ENCODE results near the gene CHD1L. TPM values are rescaled to one million over a fixed set of nuclear protein-coding genes. Genes with fewer than 3 reads are reported as not detected.

The CHD1L gene
- total and polyA plus RNA-seq, 7 experiments from 2014 or later: 19.3 to 53.9 (median 30.4) TPM

GRCh38 chr1:147243228-147243685 is 773 bp downstream of the CHD1L start:
- H3K27me3 ChIP-seq (ENCODE audit: control insufficient read depth in 2 of 2, insufficient read depth in 2 of 2, low read length in 2 of 2): no peaks in the 10 kb centered on the region
- Mint-ChIP-seq H3K4me3 (peak overlapping the region; percentile 89 to 98 (median 95)), H3K9me3 (no peaks in the 10 kb centered on the region), H3K27me3 (peaks cover 0 to 7% (median 0%) of the 10 kb centered on the region in 5 donors), H3K27ac (peak overlapping the region; percentile 3 to 85 (median 56)), H3K4me1 (peaks cover 27 to 49% (median 45%) of the 10 kb centered on the region in 7 donors), H3K36me3 (peaks cover 0 to 7% (median 0%) of the 10 kb centered on the region in 5 donors)
- peaks cover 0 to 3% (median 0%) of the 10 kb centered on the region in 3 experiments for H3K36me3 ChIP-seq (ENCODE audit: control insufficient read depth in 2 of 3, insufficient read depth in 3 of 3, low read length in 3 of 3)
- DNase-seq (peak in 1 of 9 donors; percentile 32), ATAC-seq (no peak)
- CTCF ChIA-PET: interaction anchor here (0.7 to 3.6 kb wide), 6 partner anchors 12 to 210 kb away, joined by 3 to 35 read pairs (median 4); partner anchors contain the start of gene PRKAB2
- H3K27ac ChIP-seq (ENCODE audit: low read depth, low read length): peak overlapping the region; percentile 78
- no peaks in the 10 kb centered on the region for H3K9me3 ChIP-seq (ENCODE audit: control insufficient read depth in 2 of 3, low read length in 3 of 3)
- intact Hi-C loops (cut with micrococcal nuclease): loop anchor here in 1 of 2 donors (10.0 kb wide), 1 partner anchor 158 kb away; no protein-coding TSS in a partner anchor
- peak overlapping the region; percentile 90 for H3K4me3 ChIP-seq (ENCODE audit: low read length)
- POLR2A ChIA-PET: interaction anchor here (1.1 to 1.9 kb wide), 5 partner anchors 11 to 81 kb away, joined by 3 to 7 read pairs (median 4); no protein-coding TSS in a partner anchor
- peaks cover 7 to 18% of the 10 kb centered on the region in 2 donors for H3K4me1 ChIP-seq (ENCODE audit: control insufficient read depth in 2 of 2, insufficient read depth in 2 of 2, low read length in 2 of 2)

- CTCF ChIA-PET: interaction anchor here (0.7 to 3.6 kb wide), 6 partner anchors 11 to 210 kb away, joined by 3 to 35 read pairs (median 4); partner anchors contain the start of gene PRKAB2
- ATAC-seq: no peak
These were observed 1.4 kb downstream of the CHD1L start for GRCh38 chr1:147243841-147244240.

GRCh38 chr1:147245129-147245528 is 2.6 kb downstream of the CHD1L start:
- DNase-seq (no peak), ATAC-seq (no peak)
- no peaks in the 10 kb centered on the region for H3K9me3 Mint-ChIP-seq
- H3K27ac Mint-ChIP-seq: no peak overlapping the region
- peaks cover 38 to 64% (median 61%) of the 10 kb centered on the region in 7 donors for H3K4me1 Mint-ChIP-seq
- no peaks in the 10 kb centered on the region for H3K27me3 ChIP-seq (ENCODE audit: control insufficient read depth in 2 of 2, insufficient read depth in 2 of 2, low read length in 2 of 2)
- ChIA-PET POLR2A (no interaction called here), CTCF (no interaction called here)
- H3K27me3 Mint-ChIP-seq: no peaks in the 10 kb centered on the region
- peaks cover 0 to 9% (median 0%) of the 10 kb centered on the region in 5 donors for H3K36me3 Mint-ChIP-seq
- peak overlapping the region in 6 of 10 donors; percentile 1 to 49 (median 46) for H3K4me3 Mint-ChIP-seq
- H3K27ac ChIP-seq (ENCODE audit: low read depth, low read length): no peak overlapping the region
- H3K4me1 ChIP-seq (ENCODE audit: control insufficient read depth in 2 of 2, insufficient read depth in 2 of 2, low read length in 2 of 2): peaks cover 7 to 21% of the 10 kb centered on the region in 2 donors
- H3K36me3 ChIP-seq (ENCODE audit: control insufficient read depth in 2 of 3, insufficient read depth in 3 of 3, low read length in 3 of 3): peaks cover 0 to 3% (median 0%) of the 10 kb centered on the region in 3 experiments
- no peaks in the 10 kb centered on the region for H3K9me3 ChIP-seq (ENCODE audit: control insufficient read depth in 2 of 3, low read length in 3 of 3)
- intact Hi-C loops (cut with micrococcal nuclease): loop anchor here in 1 of 2 donors (10.0 kb wide), 1 partner anchor 160 kb away; no protein-coding TSS in a partner anchor
- no peak overlapping the region for H3K4me3 ChIP-seq (ENCODE audit: low read length)

More at GRCh38 chr1:147243841-147244240, 1.4 kb downstream of the CHD1L start:
- intact Hi-C loops (cut with micrococcal nuclease): loop anchor here in 1 of 2 donors (10.0 kb wide), 1 partner anchor 159 kb away; no protein-coding TSS in a partner anchor
- Histone ChIP-seq H3K4me3 (ENCODE audit: low read length) (peak overlapping the region; percentile 90), H3K9me3 (ENCODE audit: control insufficient read depth in 2 of 3, low read length in 3 of 3) (no peaks in the 10 kb centered on the region), H3K27me3 (ENCODE audit: control insufficient read depth in 2 of 2, insufficient read depth in 2 of 2, low read length in 2 of 2) (no peaks in the 10 kb centered on the region), H3K36me3 (ENCODE audit: control insufficient read depth in 2 of 3, insufficient read depth in 3 of 3, low read length in 3 of 3) (peaks cover 0 to 3% (median 0%) of the 10 kb centered on the region in 3 experiments), H3K4me1 (ENCODE audit: control insufficient read depth in 2 of 2, insufficient read depth in 2 of 2, low read length in 2 of 2) (peaks cover 7 to 18% of the 10 kb centered on the region in 2 donors), H3K27ac (ENCODE audit: low read depth, low read length) (peak overlapping the region; percentile 78)
- peaks cover 0 to 6% (median 0%) of the 10 kb centered on the region in 5 donors for H3K27me3 Mint-ChIP-seq
- no peak for DNase-seq
- H3K27ac Mint-ChIP-seq: peak overlapping the region in 5 of 9 donors; percentile 0 to 70 (median 37)
- POLR2A ChIA-PET: interaction anchor here (0.6 to 1.9 kb wide), 8 partner anchors 10 to 132 kb away, joined by 3 to 7 read pairs (median 4); partner anchors contain the start of gene PRKAB2
- peaks cover 0 to 7% (median 0%) of the 10 kb centered on the region in 5 donors for H3K36me3 Mint-ChIP-seq
- peaks cover 31 to 54% (median 50%) of the 10 kb centered on the region in 7 donors for H3K4me1 Mint-ChIP-seq
- H3K9me3 Mint-ChIP-seq: no peaks in the 10 kb centered on the region
- peak overlapping the region; percentile 89 to 98 (median 95) for H3K4me3 Mint-ChIP-seq

GRCh38 chr1:147245586-147246021 is 3.1 kb downstream of the CHD1L start:
- intact Hi-C loops (cut with micrococcal nuclease): loop anchor here in 1 of 2 donors (10.0 kb wide), 1 partner anchor 161 kb away; no protein-coding TSS in a partner anchor
- H3K36me3 ChIP-seq (ENCODE audit: control insufficient read depth in 2 of 3, insufficient read depth in 3 of 3, low read length in 3 of 3): peaks cover 0 to 3% (median 0%) of the 10 kb centered on the region in 3 experiments
- no peak for ATAC-seq
- peaks cover 0 to 9% (median 0%) of the 10 kb centered on the region in 5 donors for H3K36me3 Mint-ChIP-seq
- H3K9me3 Mint-ChIP-seq: no peaks in the 10 kb centered on the region
- H3K27me3 ChIP-seq (ENCODE audit: control insufficient read depth in 2 of 2, insufficient read depth in 2 of 2, low read length in 2 of 2): no peaks in the 10 kb centered on the region
- H3K4me3 Mint-ChIP-seq: peak overlapping the region in 3 of 10 donors; percentile 21 to 49 (median 47)
- no peak overlapping the region for H3K27ac Mint-ChIP-seq
- POLR2A ChIA-PET: no interaction called here
- H3K4me1 ChIP-seq (ENCODE audit: control insufficient read depth in 2 of 2, insufficient read depth in 2 of 2, low read length in 2 of 2): peaks cover 7 to 21% of the 10 kb centered on the region in 2 donors
- peaks cover 43 to 69% (median 65%) of the 10 kb centered on the region in 7 donors for H3K4me1 Mint-ChIP-seq
- no peak overlapping the region for H3K4me3 ChIP-seq (ENCODE audit: low read length)
- no peak overlapping the region for H3K27ac ChIP-seq (ENCODE audit: low read depth, low read length)
- no peak for DNase-seq
- CTCF ChIA-PET: no interaction called here
- no peaks in the 10 kb centered on the region for H3K27me3 Mint-ChIP-seq
- H3K9me3 ChIP-seq (ENCODE audit: control insufficient read depth in 2 of 3, low read length in 3 of 3): no peaks in the 10 kb centered on the region

GRCh38 chr1:147246044-147246690 is 3.7 kb downstream of the CHD1L start:
- POLR2A ChIA-PET: no interaction called here
- intact Hi-C loops (cut with micrococcal nuclease): loop anchor here in 1 of 2 donors (10.0 kb wide), 1 partner anchor 161 kb away; no protein-coding TSS in a partner anchor

GRCh38 chr1:147246910-147247655 is 4.6 kb downstream of the CHD1L start:
- peaks cover 42 to 75% (median 69%) of the 10 kb centered on the region in 7 donors for H3K4me1 Mint-ChIP-seq
- CTCF ChIA-PET: interaction anchor here (0.6 kb wide), 1 partner anchor 79 kb away, joined by 4 read pairs; no protein-coding TSS in a partner anchor
- no peak overlapping the region for H3K4me3 ChIP-seq (ENCODE audit: low read length)

More at GRCh38 chr1:147246044-147246690, 3.7 kb downstream of the CHD1L start:
- Mint-ChIP-seq H3K27me3 (no peaks in the 10 kb centered on the region), H3K27ac (no peak overlapping the region), H3K4me1 (peaks cover 43 to 74% (median 71%) of the 10 kb centered on the region in 7 donors), H3K4me3 (peak overlapping the region in 2 of 10 donors; percentile 3 to 47), H3K9me3 (no peaks in the 10 kb centered on the region), H3K36me3 (peaks cover 0 to 9% (median 0%) of the 10 kb centered on the region in 5 donors)
- Histone ChIP-seq H3K4me3 (ENCODE audit: low read length) (no peak overlapping the region), H3K4me1 (ENCODE audit: control insufficient read depth in 2 of 2, insufficient read depth in 2 of 2, low read length in 2 of 2) (peaks cover 7 to 21% of the 10 kb centered on the region in 2 donors), H3K27me3 (ENCODE audit: control insufficient read depth in 2 of 2, insufficient read depth in 2 of 2, low read length in 2 of 2) (no peaks in the 10 kb centered on the region), H3K9me3 (ENCODE audit: control insufficient read depth in 2 of 3, low read length in 3 of 3) (no peaks in the 10 kb centered on the region), H3K27ac (ENCODE audit: low read depth, low read length) (no peak overlapping the region), H3K36me3 (ENCODE audit: control insufficient read depth in 2 of 3, insufficient read depth in 3 of 3, low read length in 3 of 3) (peaks cover 0 to 3% (median 0%) of the 10 kb centered on the region in 3 experiments)
- no peak for DNase-seq
- ATAC-seq: no peak
- CTCF ChIA-PET: no interaction called here

More at GRCh38 chr1:147246910-147247655, 4.6 kb downstream of the CHD1L start:
- Histone ChIP-seq H3K27ac (ENCODE audit: low read depth, low read length) (no peak overlapping the region), H3K27me3 (ENCODE audit: control insufficient read depth in 2 of 2, insufficient read depth in 2 of 2, low read length in 2 of 2) (no peaks in the 10 kb centered on the region), H3K4me1 (ENCODE audit: control insufficient read depth in 2 of 2, insufficient read depth in 2 of 2, low read length in 2 of 2) (peaks cover 5 to 19% of the 10 kb centered on the region in 2 donors), H3K9me3 (ENCODE audit: control insufficient read depth in 2 of 3, low read length in 3 of 3) (no peaks in the 10 kb centered on the region), H3K36me3 (ENCODE audit: control insufficient read depth in 2 of 3, insufficient read depth in 3 of 3, low read length in 3 of 3) (peaks cover 0 to 3% (median 0%) of the 10 kb centered on the region in 3 experiments)
- H3K4me3 Mint-ChIP-seq: peak overlapping the region in 6 of 10 donors; percentile 6 to 67 (median 30)
- H3K27me3 Mint-ChIP-seq: no peaks in the 10 kb centered on the region
- no peak for ATAC-seq
- peaks cover 0 to 11% (median under 1%) of the 10 kb centered on the region in 5 donors for H3K36me3 Mint-ChIP-seq
- intact Hi-C loops (cut with micrococcal nuclease): loop anchor here in 1 of 2 donors (10.0 kb wide), 1 partner anchor 162 kb away; no protein-coding TSS in a partner anchor
- no peaks in the 10 kb centered on the region for H3K9me3 Mint-ChIP-seq
- POLR2A ChIA-PET: no interaction called here
- no peak for DNase-seq
- H3K27ac Mint-ChIP-seq: peak overlapping the region in 1 of 9 donors; percentile 0
